ENCODE results near the gene PITHD1. TPM values are rescaled to one million over a fixed set of nuclear protein-coding genes. Genes with fewer than 3 reads are reported as not detected.
"Not testable (repeated sequence)": the region's sequence is repeated elsewhere in the genome, so short reads cannot be mapped to it uniquely, and the experiment has no call there.

PITHD1 gene
- total RNA-seq, 1 experiment from 2014 or later = 55.4 TPM

DNA sequence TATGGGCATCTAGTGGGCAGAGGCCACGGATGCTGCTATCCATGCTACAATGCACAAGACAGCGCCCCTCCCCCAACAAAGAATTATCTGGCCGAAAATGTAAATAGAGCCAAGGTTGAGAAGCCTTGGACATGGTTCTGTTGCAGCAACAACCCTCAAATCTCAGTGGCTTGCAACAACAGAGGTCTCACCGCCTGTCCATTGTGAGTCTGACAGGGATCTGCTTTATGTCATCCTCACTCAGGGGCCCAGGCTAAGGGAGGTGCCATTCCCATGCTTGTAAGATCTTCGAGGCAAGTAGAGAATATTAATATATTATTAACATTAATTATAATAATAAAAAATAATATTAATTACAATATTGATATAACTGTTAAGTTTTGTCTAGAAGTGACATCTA, 9.5 kb upstream of the PITHD1 start:
- in situ Hi-C loops (cut with HindIII; ENCODE audit: low pct_unique_long_range_greater_than_20kb, low sequenced_read_pairs) = no loop called here
- no peak for DNase-seq (ENCODE audit: low read depth)

DNA sequence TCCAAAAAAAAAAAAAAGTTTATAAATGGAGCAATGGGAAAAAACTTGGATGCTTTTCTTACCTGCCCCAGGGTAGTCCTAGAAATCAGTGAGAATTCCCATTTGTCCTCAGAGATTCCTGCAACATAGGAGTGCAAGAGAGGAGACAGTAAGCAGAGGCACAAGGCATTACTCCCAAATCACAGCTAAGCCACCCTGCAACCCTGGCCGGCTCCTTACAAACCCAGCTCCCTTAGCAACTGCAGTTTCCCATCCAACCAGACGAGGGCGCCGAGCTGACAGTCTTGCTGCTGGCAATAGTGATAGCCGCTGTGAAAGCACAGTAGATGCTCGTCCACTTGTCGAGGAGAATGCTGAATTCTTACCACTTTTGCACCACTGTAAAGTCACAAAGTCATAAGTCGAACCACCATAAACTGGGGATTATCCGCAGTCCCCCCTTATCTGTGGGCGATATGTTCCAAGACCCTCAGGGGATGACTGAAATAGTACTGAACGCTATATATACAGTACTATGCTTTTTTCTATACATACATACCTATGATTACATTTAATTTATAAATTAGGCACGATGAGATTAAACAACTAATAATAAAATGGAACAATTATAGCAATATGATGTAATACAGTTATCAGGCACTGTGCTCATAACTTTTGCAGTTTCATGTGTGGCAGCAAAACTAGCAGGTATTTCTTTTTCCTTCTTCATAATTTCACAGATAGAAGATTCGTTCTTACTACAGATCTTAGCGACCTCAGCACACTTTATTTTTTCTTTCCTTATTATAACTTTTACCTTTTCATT, 6.0 kb upstream of the PITHD1 start:
- peak; percentile 48 for DNase-seq (ENCODE audit: low read depth)
- in situ Hi-C loops (cut with HindIII; ENCODE audit: low pct_unique_long_range_greater_than_20kb, low sequenced_read_pairs) = no loop called here

DNA sequence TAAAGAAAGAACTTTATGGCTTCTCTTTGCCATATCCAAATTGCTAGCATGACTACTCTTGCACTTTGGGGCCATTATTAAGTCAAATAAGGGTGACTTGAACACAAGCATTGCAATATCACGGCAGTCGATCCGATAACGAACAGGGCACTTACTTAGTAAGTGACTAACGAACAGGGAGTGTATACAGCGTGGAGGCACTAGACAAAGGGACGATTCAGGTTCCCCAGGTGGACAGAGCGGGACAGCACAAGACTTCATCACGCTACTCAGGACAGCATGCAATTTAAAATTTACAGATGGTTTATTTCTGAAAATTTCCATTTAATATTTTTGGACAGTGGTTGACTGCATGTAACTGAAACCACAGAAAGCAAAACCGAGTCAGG, 5.4 kb upstream of the PITHD1 start:
- in situ Hi-C loops (cut with HindIII; ENCODE audit: low pct_unique_long_range_greater_than_20kb, low sequenced_read_pairs) = no loop called here
- DNase-seq (ENCODE audit: low read depth) = no peak

DNA sequence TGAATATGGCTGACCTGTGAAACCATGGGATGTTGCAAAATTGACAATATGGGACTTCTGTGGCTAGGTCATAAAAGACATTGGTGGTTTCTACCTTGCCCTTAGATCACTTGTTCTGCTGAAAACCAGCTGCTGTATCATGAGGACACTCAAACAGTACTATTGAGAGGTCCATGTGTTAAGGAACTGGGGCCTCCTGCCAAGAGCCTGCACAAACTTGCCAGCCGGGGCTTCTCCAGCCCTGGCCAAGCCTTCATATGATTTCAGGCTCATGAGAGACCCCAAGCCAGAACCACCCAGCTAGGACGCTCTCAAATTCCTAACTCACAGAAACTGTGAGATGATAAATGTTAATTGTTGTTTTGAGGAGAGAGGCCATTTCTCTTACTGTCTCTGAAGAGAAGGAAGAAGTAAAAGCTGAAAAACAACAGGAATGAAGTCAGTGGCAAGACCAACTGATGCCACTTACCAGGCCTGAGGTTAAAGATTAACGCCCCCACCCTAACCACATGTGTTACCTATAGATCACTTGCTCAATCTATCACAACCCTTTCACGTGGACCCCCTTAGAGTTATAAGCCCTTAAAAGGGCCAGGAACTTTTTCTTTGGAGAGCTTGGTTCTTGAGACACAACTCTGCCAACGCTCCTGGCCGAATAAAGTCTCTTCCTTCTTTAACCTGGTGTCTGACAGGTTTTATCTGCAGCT, 3.9 kb upstream of the PITHD1 start:
- in situ Hi-C loops (cut with HindIII; ENCODE audit: low pct_unique_long_range_greater_than_20kb, low sequenced_read_pairs) = no loop called here
- DNase-seq (ENCODE audit: low read depth) = no peak

DNA sequence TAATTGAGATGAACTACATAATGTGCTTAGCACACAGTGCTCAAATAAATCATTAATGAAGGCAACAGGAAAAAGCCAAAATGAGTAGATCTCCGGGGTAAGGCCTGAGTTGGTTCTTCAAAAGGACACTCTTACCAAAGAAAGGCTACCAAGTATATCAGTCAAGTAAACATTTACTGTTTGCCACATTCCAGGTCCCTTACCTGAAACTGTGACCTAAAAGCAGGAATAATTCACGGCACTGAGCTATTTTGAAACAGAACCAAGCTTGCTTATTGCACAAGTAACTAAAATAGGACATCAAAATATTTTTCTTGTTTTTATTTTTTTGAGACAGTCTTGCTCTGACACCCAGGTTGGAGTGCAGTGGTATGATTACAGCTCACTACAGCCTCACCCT, 2.0 kb upstream of the PITHD1 start:
- in situ Hi-C loops (cut with HindIII; ENCODE audit: low pct_unique_long_range_greater_than_20kb, low sequenced_read_pairs) = no loop called here
- no peak for DNase-seq (ENCODE audit: low read depth)

DNA sequence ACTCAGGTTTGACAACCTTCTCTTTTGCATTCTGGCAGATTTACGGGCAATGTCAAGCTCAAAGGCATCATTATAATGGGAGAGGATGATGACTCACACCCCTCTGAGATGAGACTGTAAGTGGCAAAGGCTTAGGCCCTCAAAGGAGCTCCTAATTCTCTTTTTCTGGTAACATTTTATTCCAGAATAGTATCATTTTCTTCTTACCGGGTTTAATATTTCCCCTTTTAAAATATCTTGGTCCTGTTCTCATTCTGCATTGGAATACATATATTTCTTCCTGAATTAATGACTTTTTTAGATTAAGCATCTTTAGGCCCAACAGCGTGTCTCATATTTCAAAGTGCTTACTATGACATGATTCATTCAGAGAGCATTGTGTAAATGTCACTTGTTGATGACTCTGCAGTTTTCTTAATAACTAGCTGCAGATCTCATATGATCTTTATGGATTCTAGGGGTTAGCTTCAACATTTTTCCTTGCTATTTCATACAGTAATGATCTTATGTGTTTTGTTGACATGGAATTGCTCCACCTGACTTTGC, 1.7 kb downstream of the PITHD1 start:
- DNase-seq (ENCODE audit: low read depth) = peak; percentile 61
- in situ Hi-C loops (cut with HindIII; ENCODE audit: low pct_unique_long_range_greater_than_20kb, low sequenced_read_pairs) = no loop called here

DNA sequence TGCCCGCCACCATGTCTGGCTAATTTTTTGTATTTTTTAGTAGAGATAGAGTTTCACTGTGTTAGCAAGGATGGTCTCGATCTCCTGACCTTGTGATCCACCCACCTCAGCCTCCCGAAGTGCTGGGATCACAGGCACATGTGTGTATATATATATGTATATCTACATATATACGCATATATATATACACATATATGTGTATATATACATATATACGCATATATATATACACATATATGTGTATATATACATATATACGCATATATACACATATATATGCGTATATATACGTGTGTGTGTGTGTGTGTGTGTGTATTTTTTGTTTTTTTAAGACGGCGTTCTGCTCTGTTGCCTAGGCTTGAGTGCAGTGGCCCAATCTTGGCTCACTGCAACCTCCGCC, 4.9 kb downstream of the PITHD1 start:
- in situ Hi-C loops (cut with HindIII; ENCODE audit: low pct_unique_long_range_greater_than_20kb, low sequenced_read_pairs); DNase-seq (ENCODE audit: low read depth): not testable (repeated sequence)

DNA sequence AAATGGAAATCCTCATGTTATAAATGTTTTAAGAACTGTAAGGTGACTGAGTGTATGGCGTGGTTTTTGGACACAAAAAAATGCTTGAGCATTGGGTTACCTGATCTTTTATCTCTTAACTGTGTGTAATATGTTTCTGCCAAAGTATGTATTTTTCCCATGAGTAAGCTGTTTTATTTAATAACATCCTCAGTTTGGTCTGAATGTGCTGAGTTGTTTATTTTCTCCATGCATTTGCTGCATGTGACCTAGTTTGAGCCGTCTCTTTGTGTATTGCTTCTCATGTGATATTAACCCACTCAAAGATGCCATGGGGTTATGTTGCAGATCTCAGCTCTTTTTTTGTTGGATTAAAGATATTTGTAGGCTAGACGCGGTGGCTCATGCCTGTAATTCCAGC, 6.6 kb downstream of the PITHD1 start:
- in situ Hi-C loops (cut with HindIII; ENCODE audit: low pct_unique_long_range_greater_than_20kb, low sequenced_read_pairs) = no loop called here
- no peak for DNase-seq (ENCODE audit: low read depth)

DNA sequence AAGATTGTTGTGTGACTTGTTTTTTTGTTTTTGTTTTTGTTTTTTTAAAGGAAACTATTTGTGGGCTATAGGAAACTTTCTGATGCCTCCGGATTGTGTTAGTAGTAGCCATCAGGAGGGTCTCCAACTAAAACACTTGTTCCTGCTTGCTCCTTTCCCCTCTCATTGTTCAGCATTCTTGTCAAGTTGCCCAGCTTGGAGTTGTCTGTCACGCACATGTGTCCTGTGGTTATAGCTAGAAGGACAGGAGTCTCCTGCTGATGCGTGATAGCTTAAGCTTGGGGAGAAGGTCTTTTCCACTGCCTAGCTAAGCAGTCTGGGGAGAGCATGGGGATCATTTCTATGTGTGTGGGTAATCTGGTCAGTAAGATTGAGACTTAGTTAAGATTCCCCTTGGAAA, 9.5 kb downstream of the PITHD1 start:
- in situ Hi-C loops (cut with HindIII; ENCODE audit: low pct_unique_long_range_greater_than_20kb, low sequenced_read_pairs) = no loop called here
- DNase-seq (ENCODE audit: low read depth) = no peak

DNA sequence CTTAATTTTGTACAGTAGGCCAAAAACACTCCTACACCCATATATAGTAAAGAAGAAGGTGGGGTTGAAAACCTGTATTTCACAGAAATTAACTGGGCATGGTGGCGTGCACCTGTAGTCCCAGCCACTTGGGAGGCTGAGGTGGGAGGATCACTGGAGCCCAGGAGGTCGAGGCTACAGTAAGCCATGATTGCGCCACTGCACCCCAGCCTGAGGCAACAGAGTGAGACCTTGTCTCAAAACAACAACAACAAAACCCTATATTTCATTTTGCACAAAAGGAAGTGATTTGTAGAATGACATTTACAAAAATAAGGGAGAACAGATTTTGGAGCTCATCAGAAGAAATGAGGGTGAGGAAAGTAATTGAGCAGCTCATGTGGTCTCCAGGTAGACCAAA, 10.5 kb downstream of the PITHD1 start:
- no peak for DNase-seq (ENCODE audit: low read depth)
- in situ Hi-C loops (cut with HindIII; ENCODE audit: low pct_unique_long_range_greater_than_20kb, low sequenced_read_pairs) = no loop called here

DNA sequence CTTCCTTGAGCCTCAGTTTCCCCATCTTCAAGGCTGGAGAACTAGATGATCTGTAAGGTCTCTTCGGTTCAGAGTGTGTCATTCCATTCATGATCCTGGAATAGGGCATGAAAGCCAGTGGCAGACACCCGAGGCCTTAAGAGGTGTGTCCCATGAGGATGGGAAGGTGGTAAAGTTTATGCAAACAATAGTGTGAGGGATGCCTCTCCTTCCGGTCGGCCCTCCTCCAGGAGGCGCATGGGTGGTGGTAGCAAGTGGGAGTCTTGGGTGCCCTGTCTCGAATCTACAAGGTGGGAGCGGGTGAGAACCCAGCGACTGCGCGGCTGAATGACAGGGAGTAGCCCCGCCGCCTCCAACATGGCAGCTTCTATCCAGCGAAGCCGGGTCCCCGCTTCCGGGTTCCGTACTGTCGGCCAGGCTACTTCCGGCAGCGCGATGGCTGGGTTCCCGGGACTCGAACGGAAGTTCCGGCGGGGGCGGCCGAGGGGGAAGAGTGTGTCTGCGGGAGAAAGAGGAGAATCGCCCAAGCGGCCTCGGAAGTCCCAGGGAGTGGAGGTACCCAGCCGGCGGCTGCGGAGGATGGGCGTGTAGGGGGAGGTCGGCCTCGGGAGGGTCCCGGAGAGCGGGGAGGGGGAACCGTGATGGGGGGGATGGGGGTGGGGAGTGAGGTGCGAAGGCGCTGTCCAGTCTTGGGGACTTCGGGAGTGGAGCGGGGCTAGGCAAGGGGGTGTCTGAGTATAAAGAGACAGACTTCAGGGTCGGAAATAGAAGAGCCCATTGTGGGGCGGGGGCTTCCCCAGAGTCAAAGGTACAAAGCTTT, 12.7 kb downstream of the PITHD1 start, which contains the start of gene LYPLA2:
LYPLA2 (plus strand) TSS at position 450 of the 820 bp plus-strand sequence. CDS start 1,538 bp downstream, outside the sequence.
- DNase-seq (ENCODE audit: low read depth) = peak; percentile 86
- in situ Hi-C loops (cut with HindIII; ENCODE audit: low pct_unique_long_range_greater_than_20kb, low sequenced_read_pairs) = no loop called here

DNA sequence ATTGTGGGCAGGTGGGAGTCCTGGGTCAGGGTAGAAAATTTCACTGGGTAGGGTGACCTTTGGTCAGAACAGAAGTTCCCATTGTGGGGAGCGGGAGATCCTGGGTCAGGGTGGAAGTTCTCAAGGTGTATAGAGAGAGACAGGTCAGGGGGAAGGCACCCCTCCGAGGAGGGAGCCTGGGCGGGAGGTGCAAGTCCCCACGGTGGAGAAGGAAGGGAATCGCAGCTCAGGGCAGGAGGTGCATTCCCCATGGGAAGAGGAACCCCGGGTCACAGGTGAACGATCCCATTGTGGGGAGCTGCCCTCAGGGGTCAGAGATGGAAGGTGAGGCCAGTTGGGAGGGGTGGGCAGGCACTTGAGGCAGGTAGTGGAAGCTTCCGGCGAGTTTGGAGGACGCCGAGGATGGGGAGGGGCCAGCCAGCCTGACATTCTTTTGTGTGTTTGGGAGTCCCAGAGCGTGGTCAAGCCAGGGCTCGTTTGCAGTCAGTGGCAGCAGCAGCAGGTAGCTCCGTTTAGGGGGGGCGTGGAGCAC, 13.4 kb downstream of the PITHD1 start:
- in situ Hi-C loops (cut with HindIII; ENCODE audit: low pct_unique_long_range_greater_than_20kb, low sequenced_read_pairs) = no loop called here
- DNase-seq (ENCODE audit: low read depth) = no peak

DNA sequence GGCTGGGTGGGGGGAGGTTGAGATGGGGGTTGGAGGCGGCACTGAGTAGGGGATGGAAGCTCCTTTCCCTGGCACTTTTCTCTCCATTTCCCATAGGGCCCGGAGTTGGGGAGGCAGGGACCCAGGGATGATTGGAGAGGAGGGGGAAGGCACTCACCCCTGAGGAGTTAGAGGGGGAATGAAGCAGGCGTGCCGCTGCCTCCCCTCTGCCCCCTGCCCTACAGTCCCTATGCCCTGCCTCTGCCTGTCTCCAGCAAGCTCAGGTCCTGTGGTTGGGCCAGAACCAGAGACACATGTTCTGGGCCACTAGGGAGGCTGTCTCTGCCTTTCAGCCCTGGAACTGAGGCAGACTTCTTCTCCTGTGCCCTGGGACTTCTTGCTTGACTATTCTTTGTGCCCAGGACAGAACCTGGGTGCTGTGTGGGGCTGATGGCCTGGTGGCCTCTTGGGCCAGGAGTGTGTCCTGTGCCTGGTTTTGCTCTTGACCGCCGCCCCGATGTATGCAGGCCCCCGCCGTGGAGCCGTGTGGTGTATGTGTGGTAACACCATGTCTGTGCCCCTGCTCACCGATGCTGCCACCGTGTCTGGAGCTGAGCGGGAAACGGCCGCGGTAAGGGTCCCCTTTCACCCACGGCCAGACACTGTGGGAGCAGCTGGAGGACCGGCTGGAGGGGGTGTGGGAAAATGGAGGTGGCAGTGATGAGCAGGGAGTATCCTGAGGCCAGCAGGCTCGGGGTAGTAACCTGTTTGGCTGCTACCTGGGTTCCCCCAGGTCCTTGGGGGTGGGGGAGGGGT, 14.1 kb downstream of the PITHD1 start:
- DNase-seq (ENCODE audit: low read depth) = no peak
- in situ Hi-C loops (cut with HindIII; ENCODE audit: low pct_unique_long_range_greater_than_20kb, low sequenced_read_pairs) = no loop called here

DNA sequence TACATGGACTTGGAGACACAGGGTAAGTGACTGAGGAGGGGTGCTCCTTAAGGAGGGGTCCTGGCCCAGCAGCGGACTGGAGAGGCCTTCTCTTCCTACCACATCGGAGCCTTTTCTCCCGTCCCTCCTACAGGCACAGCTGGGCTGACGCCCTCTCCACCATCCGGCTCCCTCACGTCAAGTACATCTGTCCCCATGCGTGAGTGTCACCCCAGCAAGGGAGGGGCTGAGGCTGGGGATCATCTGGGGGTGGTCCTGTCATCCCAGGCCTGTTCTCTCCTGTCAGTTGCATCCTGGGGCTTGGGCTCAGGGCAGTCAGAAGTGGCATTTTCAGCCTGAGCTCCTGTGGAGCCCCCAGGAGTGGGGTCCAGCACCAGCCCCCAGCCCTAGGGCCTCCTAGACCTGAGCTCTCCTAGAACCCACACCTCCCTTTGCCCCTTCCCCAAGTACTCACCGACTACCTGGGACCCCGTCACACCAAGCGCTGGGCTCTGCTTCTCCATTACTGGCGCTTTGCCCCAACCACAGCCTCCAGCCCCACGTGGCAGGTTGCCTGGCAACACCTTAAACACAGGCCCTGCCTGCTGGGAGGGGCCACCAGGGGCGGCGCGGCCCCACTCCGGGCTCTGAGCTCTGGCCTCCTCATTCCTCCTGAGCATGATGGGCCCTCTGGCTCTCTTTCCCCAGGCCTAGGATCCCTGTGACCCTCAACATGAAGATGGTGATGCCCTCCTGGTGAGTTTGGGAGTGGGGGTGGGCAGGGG, 15.0 kb downstream of the PITHD1 start:
- peak; percentile 66 for DNase-seq (ENCODE audit: low read depth)
- in situ Hi-C loops (cut with HindIII; ENCODE audit: low pct_unique_long_range_greater_than_20kb, low sequenced_read_pairs) = no loop called here

DNA sequence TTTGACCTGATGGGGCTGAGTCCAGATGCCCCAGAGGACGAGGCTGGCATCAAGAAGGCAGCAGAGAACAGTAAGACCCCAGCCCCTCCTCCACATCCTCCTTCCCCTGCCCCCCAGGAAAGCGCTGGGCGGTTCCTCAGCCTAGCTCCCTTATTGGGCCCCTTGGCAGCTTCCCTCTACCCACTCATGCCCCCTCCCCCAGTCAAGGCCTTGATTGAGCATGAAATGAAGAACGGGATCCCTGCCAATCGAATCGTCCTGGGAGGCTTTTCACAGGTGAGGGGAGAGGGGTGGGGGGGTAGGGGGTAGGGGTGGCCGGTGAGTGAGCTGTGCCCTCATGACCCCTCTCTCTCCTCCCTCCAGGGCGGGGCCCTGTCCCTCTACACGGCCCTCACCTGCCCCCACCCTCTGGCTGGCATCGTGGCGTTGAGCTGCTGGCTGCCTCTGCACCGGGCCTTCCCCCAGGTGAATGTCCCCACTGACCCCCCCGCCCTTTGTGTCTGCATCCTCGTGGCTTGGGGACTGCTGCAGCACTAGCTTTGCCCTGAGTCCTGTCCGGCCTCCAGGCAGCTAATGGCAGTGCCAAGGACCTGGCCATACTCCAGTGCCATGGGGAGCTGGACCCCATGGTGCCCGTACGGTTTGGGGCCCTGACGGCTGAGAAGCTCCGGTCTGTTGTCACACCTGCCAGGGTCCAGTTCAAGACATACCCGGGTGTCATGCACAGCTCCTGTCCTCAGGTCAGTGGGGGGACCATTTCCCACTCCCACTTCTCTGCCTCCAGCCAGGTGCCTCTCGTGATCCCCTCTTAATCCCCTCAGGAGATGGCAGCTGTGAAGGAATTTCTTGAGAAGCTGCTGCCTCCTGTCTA, 15.9 kb downstream of the PITHD1 start:
- in situ Hi-C loops (cut with HindIII; ENCODE audit: low pct_unique_long_range_greater_than_20kb, low sequenced_read_pairs) = no loop called here
- DNase-seq (ENCODE audit: low read depth) = no peak

DNA sequence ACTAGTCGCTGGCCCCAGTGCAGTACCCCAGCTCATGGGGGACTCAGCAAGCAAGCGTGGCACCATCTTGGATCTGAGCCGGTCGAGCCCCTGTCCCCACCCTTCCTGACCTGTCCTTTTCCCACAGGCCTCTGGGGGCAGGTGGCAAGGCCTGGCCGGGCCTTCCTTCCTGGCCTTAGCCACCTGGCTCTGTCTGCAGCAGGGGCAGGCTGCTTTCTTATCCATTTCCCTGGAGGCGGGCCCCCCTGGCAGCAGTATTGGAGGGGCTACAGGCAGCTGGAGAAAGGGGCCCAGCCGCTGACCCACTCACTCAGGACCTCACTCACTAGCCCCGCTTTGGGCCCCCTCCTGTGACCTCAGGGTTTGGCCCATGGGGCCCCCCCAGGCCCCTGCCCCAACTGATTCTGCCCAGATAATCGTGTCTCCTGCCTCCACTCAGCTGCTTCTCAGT, 16.5 kb downstream of the PITHD1 start:
- DNase-seq (ENCODE audit: low read depth); in situ Hi-C loops (cut with HindIII; ENCODE audit: low pct_unique_long_range_greater_than_20kb, low sequenced_read_pairs): not testable (repeated sequence)
